ENCODE measurements around the gene CDA. TPM values are rescaled to one million over a fixed set of nuclear protein-coding genes. Genes with fewer than 3 reads are reported as not detected.

Gene CDA
- total RNA-seq, 4 donors from 2014 or later = 2.3 to 12.2 (median 5.0) TPM

GRCh38 chr1:20586953-20587660 is 1.8 kb upstream of the CDA start:
- H3K27ac ChIP-seq = peak overlapping the region in 1 of 2 donors; percentile 34
- intact Hi-C loops (cut with DNase I; ENCODE audit: low total_unique reads) = no loop called here

GRCh38 chr1:20587661-20588053 is 1.2 kb upstream of the CDA start:
- DNase-seq = peak in 1 of 2 donors; percentile 22
- H3K4me1 ChIP-seq = peaks cover 0 to 5% of the 10 kb centered on the region in 2 donors
- intact Hi-C loops (cut with DNase I; ENCODE audit: low total_unique reads) = no loop called here
- no peaks in the 10 kb centered on the region for H3K9me3 ChIP-seq
- TF ChIP-seq POLR2A (IDR thresholded peaks at IDR 0.05) (no peak), CTCF (IDR thresholded peaks at IDR 0.05) (no peak)
- peak overlapping the region in 1 of 2 donors; percentile 34 for H3K27ac ChIP-seq
- no peaks in the 10 kb centered on the region for H3K36me3 ChIP-seq
- H3K27me3 ChIP-seq = no peaks in the 10 kb centered on the region
- no peak overlapping the region for H3K4me3 ChIP-seq

More at GRCh38 chr1:20586953-20587660, 1.8 kb upstream of the CDA start:
- TF ChIP-seq CTCF (IDR thresholded peaks at IDR 0.05) (no peak), POLR2A (IDR thresholded peaks at IDR 0.05) (no peak)
- Histone ChIP-seq H3K4me1 (peaks cover 0 to 5% of the 10 kb centered on the region in 2 donors), H3K4me3 (no peak overlapping the region), H3K9me3 (no peaks in the 10 kb centered on the region), H3K27me3 (no peaks in the 10 kb centered on the region), H3K36me3 (no peaks in the 10 kb centered on the region)
- peak in 1 of 2 donors; percentile 17 for DNase-seq

GRCh38 chr1:20589331-20590278 is 708 bp downstream of the CDA start:
- no peak for TF ChIP-seq POLR2A (IDR thresholded peaks at IDR 0.05)
- TF ChIP-seq CTCF (IDR thresholded peaks at IDR 0.05) = no peak
- Histone ChIP-seq H3K4me3 (peak overlapping the region; percentile 8 to 13), H3K36me3 (no peaks in the 10 kb centered on the region), H3K4me1 (peaks cover 0 to 5% of the 10 kb centered on the region in 2 donors), H3K9me3 (no peaks in the 10 kb centered on the region), H3K27ac (peak overlapping the region; percentile 62 to 74), H3K27me3 (no peaks in the 10 kb centered on the region)
- intact Hi-C loops (cut with DNase I; ENCODE audit: low total_unique reads) = no loop called here
- peak; percentile 49 to 82 for DNase-seq

DNA sequence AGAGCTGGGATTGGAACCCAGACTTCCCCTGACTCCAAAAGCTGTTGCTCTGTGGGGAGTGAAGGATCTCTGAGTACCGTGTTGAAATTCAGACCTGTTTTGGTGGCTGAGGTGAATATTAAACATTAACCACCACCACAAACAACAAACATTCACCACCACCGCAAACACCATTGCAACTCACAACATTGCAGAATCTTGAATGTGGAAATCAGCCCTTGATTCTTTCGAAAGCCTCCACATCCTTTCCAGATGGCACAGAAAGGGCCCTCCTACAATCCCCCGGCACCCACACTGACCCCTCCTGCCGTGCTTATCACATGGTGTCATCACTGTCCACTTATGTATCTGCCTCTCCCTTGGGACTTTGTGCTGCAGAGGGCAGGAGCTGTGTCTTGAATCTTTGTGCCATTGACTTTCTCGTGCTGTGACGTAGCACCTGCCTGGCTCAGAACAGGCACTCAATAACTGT is 1.4 kb downstream of the CDA start:
- intact Hi-C loops (cut with DNase I; ENCODE audit: low total_unique reads) = no loop called here
- Histone ChIP-seq H3K4me1 (peaks cover 0 to 5% of the 10 kb centered on the region in 2 donors), H3K9me3 (no peaks in the 10 kb centered on the region), H3K27ac (peak overlapping the region; percentile 62 to 74), H3K36me3 (no peaks in the 10 kb centered on the region), H3K27me3 (no peaks in the 10 kb centered on the region), H3K4me3 (no peak overlapping the region)
- TF ChIP-seq POLR2A (IDR thresholded peaks at IDR 0.05) = no peak
- peak in 1 of 2 donors; percentile 33 for DNase-seq

DNA sequence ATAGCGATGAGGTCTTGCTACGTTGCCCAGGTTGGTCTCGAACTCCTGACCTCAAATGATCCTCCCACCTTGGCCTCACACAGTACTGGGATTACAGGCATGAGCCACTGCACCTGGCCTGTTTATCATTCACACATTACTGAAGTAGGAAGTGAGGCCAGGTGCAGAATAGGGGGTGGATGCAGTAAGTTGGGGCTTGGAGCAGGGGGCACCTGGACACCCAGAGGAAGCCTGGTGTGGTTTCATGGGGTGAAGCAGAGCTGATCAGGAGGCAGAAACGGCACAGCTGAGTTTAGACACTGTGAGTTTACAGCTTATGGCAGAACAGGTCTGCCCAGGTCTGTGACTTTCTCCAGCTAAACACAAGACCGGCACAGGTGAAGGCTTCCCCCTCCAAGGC is 4.9 kb downstream of the CDA start:
- TF ChIP-seq POLR2A (IDR thresholded peaks at IDR 0.05) = no peak
- no peak for TF ChIP-seq CTCF (IDR thresholded peaks at IDR 0.05)
- Histone ChIP-seq H3K27me3 (no peaks in the 10 kb centered on the region), H3K4me1 (peaks cover 0 to 5% of the 10 kb centered on the region in 2 donors), H3K36me3 (no peaks in the 10 kb centered on the region), H3K9me3 (no peaks in the 10 kb centered on the region), H3K27ac (no peak overlapping the region), H3K4me3 (no peak overlapping the region)
- no peak for DNase-seq
- intact Hi-C loops (cut with DNase I; ENCODE audit: low total_unique reads) = no loop called here
